Keratinocyte (primary cell): ENCODE measurements around the gene WNT8A.

Source experiments
- EZH2 ChIP-seq: IDR thresholded peaks from one replicate; pipeline ENCODE4 v1.6.1; 2012; ENCODE audit warnings: inconsistent platforms, mild to moderate bottlenecking, low read length, moderate library complexity
- TF ChIP-seq, protein P1 (sequence below), 3 experiments: IDR thresholded peaks in 1 of 3; conservative IDR thresholded peaks in 1 of 3; optimal IDR thresholded peaks in 1 of 3; 2 replicates in 2 of 3; 3 replicates in 1 of 3; pipeline versions ENCODE3 to v1.5.1; 2011; ENCODE audit warnings: low read length in 3 of 3, mild to moderate bottlenecking in 3 of 3, moderate library complexity in 2 of 3, control low read depth in 1 of 3, inconsistent platforms in 1 of 3; ENCODE audit not compliant: insufficient read depth in 2 of 3; ENCODE audit errors: extremely low read depth in 1 of 3

DNA sequence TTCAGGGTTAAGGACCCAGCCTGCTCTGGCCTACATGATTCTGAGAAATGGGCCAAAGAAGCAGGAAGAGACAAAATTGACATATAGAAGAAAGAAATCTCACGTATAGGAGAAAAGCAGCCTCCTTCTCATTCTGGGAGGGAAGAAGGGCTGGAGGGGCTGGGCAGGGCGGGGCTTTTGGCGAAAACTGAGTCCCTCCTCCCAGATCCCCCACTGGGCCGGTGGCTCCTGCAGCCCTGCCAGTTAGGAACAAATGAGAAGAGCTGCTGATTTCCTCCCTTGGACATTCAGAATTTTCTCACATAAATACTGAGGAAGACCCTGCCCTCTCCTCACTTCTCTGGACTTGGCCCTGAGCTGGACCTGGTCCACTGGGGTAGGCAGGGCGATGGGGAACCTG lies at the start of gene WNT8A:
- TF ChIP-seq, protein P1, sequence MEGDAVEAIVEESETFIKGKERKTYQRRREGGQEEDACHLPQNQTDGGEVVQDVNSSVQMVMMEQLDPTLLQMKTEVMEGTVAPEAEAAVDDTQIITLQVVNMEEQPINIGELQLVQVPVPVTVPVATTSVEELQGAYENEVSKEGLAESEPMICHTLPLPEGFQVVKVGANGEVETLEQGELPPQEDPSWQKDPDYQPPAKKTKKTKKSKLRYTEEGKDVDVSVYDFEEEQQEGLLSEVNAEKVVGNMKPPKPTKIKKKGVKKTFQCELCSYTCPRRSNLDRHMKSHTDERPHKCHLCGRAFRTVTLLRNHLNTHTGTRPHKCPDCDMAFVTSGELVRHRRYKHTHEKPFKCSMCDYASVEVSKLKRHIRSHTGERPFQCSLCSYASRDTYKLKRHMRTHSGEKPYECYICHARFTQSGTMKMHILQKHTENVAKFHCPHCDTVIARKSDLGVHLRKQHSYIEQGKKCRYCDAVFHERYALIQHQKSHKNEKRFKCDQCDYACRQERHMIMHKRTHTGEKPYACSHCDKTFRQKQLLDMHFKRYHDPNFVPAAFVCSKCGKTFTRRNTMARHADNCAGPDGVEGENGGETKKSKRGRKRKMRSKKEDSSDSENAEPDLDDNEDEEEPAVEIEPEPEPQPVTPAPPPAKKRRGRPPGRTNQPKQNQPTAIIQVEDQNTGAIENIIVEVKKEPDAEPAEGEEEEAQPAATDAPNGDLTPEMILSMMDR (optimal IDR thresholded peaks at IDR 0.05 in 1 of 3, IDR thresholded peaks at IDR 0.05 in 1 of 3, conservative IDR thresholded peaks at IDR 0.05 in 1 of 3; ENCODE audit: extremely low read depth in 1 of 3, insufficient read depth in 2 of 3, low read length in 3 of 3) = no peak
- no peak for TF ChIP-seq EZH2
